HepG2 (cell line): ENCODE data around the gene GGTLC1. TPM values are rescaled to one million over a fixed set of nuclear protein-coding genes. Genes with fewer than 3 reads are reported as not detected.

Source experiments
- ATAC-seq: fragments of 200-7000 bp; cut with Tn5 transposase; 3 replicates; pipeline ENCODE4 v1.9.1; 2020; ENCODE audit warnings: mild to moderate bottlenecking, moderate library complexity
- BruUV-seq: library from RNA; stranded (reverse); fragments of 400-500 nt; replicated peaks from 2 replicates; lab custom pipeline; 2021; lab: Mats Ljungman, UMichigan
- CTCF ChIA-PET: fragments of 300-600 bp; formaldehyde crosslinking; extraction: SDS; loops from one replicate; lab custom pipeline; 2021; ENCODE audit warnings: low total read pairs, inconsistent platforms, low intra/inter-chr PET ratio; lab: Yijun Ruan, JAX
- POLR2A ChIA-PET: fragments of 350-600 bp; sonication (Branson Sonifier 250); formaldehyde crosslinking; loops from one replicate; lab custom pipeline; 2020; ENCODE audit warnings: antibody characterized with exemption, inconsistent platforms; lab: Yijun Ruan, JAX
- DNase-seq: peaks from one replicate; pipeline ENCODE4 v3.0.0-alpha.2; 2015; ENCODE audit warnings: low spot score
- FAIRE-seq: peaks from 3 replicates; lab custom pipeline; 2011; peaks lifted over from hg19 to GRCh38; lab: Jason Lieb, UNC
- H2AFZ ChIP-seq: one replicate; pipeline ENCODE4 v1.6.1; 2011; ENCODE audit warnings: low read length, inconsistent platforms
- H3K27ac ChIP-seq: fragments of 300-600 bp; 3 replicates; pipeline ENCODE4 v1.8.0; 2011; ENCODE audit warnings: mixed run types, mild to moderate bottlenecking, mixed read lengths, low read length, inconsistent platforms; ENCODE audit not compliant: insufficient read depth; ENCODE audit errors: extremely low read length
- H3K27me3 ChIP-seq, 2 experiments: fragments of 200-600 bp in 1 of 2; 2 replicates in 1 of 2; 3 replicates in 1 of 2; pipeline versions ENCODE4 v1.6.0 to v1.8.0; 2011; ENCODE audit warnings: low read length in 2 of 2, mild to moderate bottlenecking in 2 of 2, moderate library complexity in 2 of 2, inconsistent platforms in 1 of 2; ENCODE audit not compliant: insufficient read depth in 2 of 2, control insufficient read depth in 1 of 2
- H3K36me3 ChIP-seq, 2 experiments: fragments of 200-600 bp in 1 of 2; replicated peaks in 1 of 2; 2 replicates in 1 of 2; 3 replicates in 1 of 2; pipeline versions ENCODE4 v1.5.1 to v1.8.0; 2011; ENCODE audit warnings: low read length in 2 of 2, inconsistent platforms in 1 of 2; ENCODE audit not compliant: insufficient read depth in 2 of 2, control insufficient read depth in 1 of 2
- H3K4me1 ChIP-seq: 2 replicates; pipeline ENCODE4 v1.5.1; 2012; ENCODE audit warnings: low read length, inconsistent platforms; ENCODE audit not compliant: insufficient read depth
- H3K4me2 ChIP-seq: 2 replicates; pipeline ENCODE4 v1.6.0; 2011; ENCODE audit warnings: low read depth, low read length, inconsistent platforms
- H3K4me3 ChIP-seq, 3 experiments: fragments of 200-600 bp in 1 of 3; sonication (generic), shearing (Covaris generic) in 1 of 3; replicated peaks in 1 of 3; 2 replicates each; pipeline ENCODE4 v1.5.1; 2011 to 2016; ENCODE audit warnings: low read length in 3 of 3, inconsistent platforms in 2 of 3, low read depth in 2 of 3, mild to moderate bottlenecking in 2 of 3, control low read depth in 1 of 3, mixed read lengths in 1 of 3; ENCODE audit not compliant: insufficient read depth in 1 of 3
- H3K79me2 ChIP-seq: one replicate; pipeline ENCODE4 v1.6.1; 2011; ENCODE audit warnings: low read length, inconsistent platforms; ENCODE audit not compliant: insufficient read depth
- H3K9ac ChIP-seq: 2 replicates; pipeline ENCODE4 v1.6.0; 2011; ENCODE audit warnings: mild to moderate bottlenecking, low read depth, low read length, inconsistent platforms; ENCODE audit not compliant: insufficient read depth
- H3K9me3 ChIP-seq: 2 replicates; pipeline ENCODE4 v1.5.1; 2012; ENCODE audit warnings: mild to moderate bottlenecking, low read length
- H4K20me1 ChIP-seq: 2 replicates; pipeline ENCODE4 v1.6.0; 2011; ENCODE audit warnings: inconsistent platforms, mild to moderate bottlenecking, low read length, moderate library complexity; ENCODE audit not compliant: insufficient read depth
- AKAP8 ChIP-seq: sonication (generic); formaldehyde crosslinking; IDR thresholded peaks from 2 replicates; pipeline ENCODE4 v1.5.1; 2020; ENCODE audit warnings: mild to moderate bottlenecking, missing genetic modification reagents
- BCL6 ChIP-seq: IDR thresholded peaks from 2 replicates; pipeline ENCODE4 v1.6.1; 2016; ENCODE audit warnings: missing genetic modification reagents, missing compliant biosample characterization
- BORCS8-MEF2B ChIP-seq: sonication (generic); formaldehyde crosslinking; IDR thresholded peaks from 2 replicates; pipeline ENCODE4 v1.8.0; 2022; ENCODE audit warnings: mild to moderate bottlenecking, missing genetic modification reagents
- CEBPG ChIP-seq: IDR thresholded peaks from 2 replicates; pipeline ENCODE4 v1.6.1; 2016
- GATAD1 ChIP-seq: IDR thresholded peaks from 2 replicates; pipeline ENCODE4 v1.6.1; 2016; ENCODE audit warnings: missing genetic modification reagents, missing compliant biosample characterization
- MTF1 ChIP-seq: sonication (generic); formaldehyde crosslinking; IDR thresholded peaks from 2 replicates; pipeline ENCODE4 v1.5.0; 2020; ENCODE audit warnings: missing genetic modification reagents
- MXI1 ChIP-seq: IDR thresholded peaks from 3 replicates; pipeline ENCODE4 v1.6.1; 2012; ENCODE audit warnings: low read depth, low read length, inconsistent platforms, borderline replicate concordance
- ZBTB42 ChIP-seq: sonication (generic); formaldehyde crosslinking; IDR thresholded peaks from 2 replicates; pipeline ENCODE4 v1.5.0; 2020; ENCODE audit warnings: mild to moderate bottlenecking, missing genetic modification reagents
- ZFP90 ChIP-seq: sonication (generic); formaldehyde crosslinking; IDR thresholded peaks from 2 replicates; pipeline ENCODE4 v1.8.0; 2022; ENCODE audit warnings: missing genetic modification reagents, mild to moderate bottlenecking, inconsistent platforms, borderline replicate concordance
- ZNF431 ChIP-seq: sonication (generic); formaldehyde crosslinking; IDR thresholded peaks from 2 replicates; pipeline ENCODE4 v1.9.0; 2022; ENCODE audit warnings: missing genetic modification reagents, low read depth, mild to moderate bottlenecking, borderline replicate concordance
- ZNF543 ChIP-seq: sonication (generic); formaldehyde crosslinking; IDR thresholded peaks from 2 replicates; pipeline ENCODE4 v1.4.0; 2020; ENCODE audit warnings: mild to moderate bottlenecking, missing genetic modification reagents
- ZNF615 ChIP-seq: sonication (generic); formaldehyde crosslinking; IDR thresholded peaks from 2 replicates; pipeline ENCODE4 v1.5.0; 2020; ENCODE audit warnings: mild to moderate bottlenecking, missing genetic modification reagents, borderline replicate concordance
- ZNF652 ChIP-seq: IDR thresholded peaks from 2 replicates; pipeline ENCODE4 v1.6.1; 2016; ENCODE audit warnings: low read depth, borderline replicate concordance
- ZNF670 ChIP-seq: sonication (generic); formaldehyde crosslinking; IDR thresholded peaks from 2 replicates; pipeline ENCODE4 v1.8.0; 2022; ENCODE audit warnings: mild to moderate bottlenecking, missing genetic modification reagents, borderline replicate concordance
- WGBS: methylation state at CpG from one replicate; pipeline ENCODE4 v1.1.6; 2017; ENCODE audit warnings: low lambda C conversion rate; 5-methylcytosine and 5-hydroxymethylcytosine counted together
- in situ Hi-C: cut with HindIII; loops from 2 replicates; pipeline ENCODE4 v1.10.0; 2017; ENCODE audit warnings: low pct_unique_long_range_greater_than_20kb; ENCODE audit not compliant: extremely low pct_ligation_motif_present
- intact Hi-C: fragments of 100-400 bp; cut with micrococcal nuclease; formaldehyde crosslinking; loops from one replicate; pipeline ENCODE4 v1.10.0; 2022; ENCODE audit not compliant: unreplicated experiment
- polyA plus RNA-seq, 8 experiments: library from polyadenylated mRNA; depleted of rRNA in 3 of 8; stranded (reverse) in 7 of 8; unstranded in 1 of 8; fragments of >200 nt; fragmentation: Illumina TruSeq in 4 of 8; extraction: Trizol in 4 of 8; gene quantifications; 2 replicates each; pipeline versions ENCODE4 v1.2.1 to v1.2.3, GENCODE V29; 2011 to 2016; ENCODE audit warnings: low read depth in 4 of 8, missing spikeins in 1 of 8, mixed read lengths in 1 of 8; ENCODE audit not compliant: insufficient read depth in 1 of 8
- total RNA-seq, 5 experiments: library from RNA; depleted of rRNA; stranded (reverse); fragments of >200 nt; fragmentation: Illumina TruSeq; extraction: Trizol; gene quantifications; 2 replicates each; pipeline ENCODE4 v1.2.3, GENCODE V29; 2016; ENCODE audit warnings: low read depth in 1 of 5
- TF ChIP-seq, protein P1 (sequence below): sonication (generic); formaldehyde crosslinking; IDR thresholded peaks from 2 replicates; pipeline ENCODE4 v1.4.0; 2020; ENCODE audit warnings: missing genetic modification reagents
- TF ChIP-seq, protein P2 (sequence below), 2 experiments: sonication (generic) in 1 of 2; formaldehyde crosslinking in 1 of 2; IDR thresholded peaks; 2 replicates each; pipeline versions ENCODE4 v1.4.0 to v1.6.1; 2018 to 2020; ENCODE audit warnings: missing genetic modification reagents in 2 of 2, borderline replicate concordance in 1 of 2, low read depth in 1 of 2, mild to moderate bottlenecking in 1 of 2, missing biosample characterization in 1 of 2

GGTLC1 gene
- total and polyA plus RNA-seq, 2 of the 13 experiments (the other 11 are each of a cell fraction or from before 2014, with no cell fraction given): not detected

- TF ChIP-seq, protein P1, sequence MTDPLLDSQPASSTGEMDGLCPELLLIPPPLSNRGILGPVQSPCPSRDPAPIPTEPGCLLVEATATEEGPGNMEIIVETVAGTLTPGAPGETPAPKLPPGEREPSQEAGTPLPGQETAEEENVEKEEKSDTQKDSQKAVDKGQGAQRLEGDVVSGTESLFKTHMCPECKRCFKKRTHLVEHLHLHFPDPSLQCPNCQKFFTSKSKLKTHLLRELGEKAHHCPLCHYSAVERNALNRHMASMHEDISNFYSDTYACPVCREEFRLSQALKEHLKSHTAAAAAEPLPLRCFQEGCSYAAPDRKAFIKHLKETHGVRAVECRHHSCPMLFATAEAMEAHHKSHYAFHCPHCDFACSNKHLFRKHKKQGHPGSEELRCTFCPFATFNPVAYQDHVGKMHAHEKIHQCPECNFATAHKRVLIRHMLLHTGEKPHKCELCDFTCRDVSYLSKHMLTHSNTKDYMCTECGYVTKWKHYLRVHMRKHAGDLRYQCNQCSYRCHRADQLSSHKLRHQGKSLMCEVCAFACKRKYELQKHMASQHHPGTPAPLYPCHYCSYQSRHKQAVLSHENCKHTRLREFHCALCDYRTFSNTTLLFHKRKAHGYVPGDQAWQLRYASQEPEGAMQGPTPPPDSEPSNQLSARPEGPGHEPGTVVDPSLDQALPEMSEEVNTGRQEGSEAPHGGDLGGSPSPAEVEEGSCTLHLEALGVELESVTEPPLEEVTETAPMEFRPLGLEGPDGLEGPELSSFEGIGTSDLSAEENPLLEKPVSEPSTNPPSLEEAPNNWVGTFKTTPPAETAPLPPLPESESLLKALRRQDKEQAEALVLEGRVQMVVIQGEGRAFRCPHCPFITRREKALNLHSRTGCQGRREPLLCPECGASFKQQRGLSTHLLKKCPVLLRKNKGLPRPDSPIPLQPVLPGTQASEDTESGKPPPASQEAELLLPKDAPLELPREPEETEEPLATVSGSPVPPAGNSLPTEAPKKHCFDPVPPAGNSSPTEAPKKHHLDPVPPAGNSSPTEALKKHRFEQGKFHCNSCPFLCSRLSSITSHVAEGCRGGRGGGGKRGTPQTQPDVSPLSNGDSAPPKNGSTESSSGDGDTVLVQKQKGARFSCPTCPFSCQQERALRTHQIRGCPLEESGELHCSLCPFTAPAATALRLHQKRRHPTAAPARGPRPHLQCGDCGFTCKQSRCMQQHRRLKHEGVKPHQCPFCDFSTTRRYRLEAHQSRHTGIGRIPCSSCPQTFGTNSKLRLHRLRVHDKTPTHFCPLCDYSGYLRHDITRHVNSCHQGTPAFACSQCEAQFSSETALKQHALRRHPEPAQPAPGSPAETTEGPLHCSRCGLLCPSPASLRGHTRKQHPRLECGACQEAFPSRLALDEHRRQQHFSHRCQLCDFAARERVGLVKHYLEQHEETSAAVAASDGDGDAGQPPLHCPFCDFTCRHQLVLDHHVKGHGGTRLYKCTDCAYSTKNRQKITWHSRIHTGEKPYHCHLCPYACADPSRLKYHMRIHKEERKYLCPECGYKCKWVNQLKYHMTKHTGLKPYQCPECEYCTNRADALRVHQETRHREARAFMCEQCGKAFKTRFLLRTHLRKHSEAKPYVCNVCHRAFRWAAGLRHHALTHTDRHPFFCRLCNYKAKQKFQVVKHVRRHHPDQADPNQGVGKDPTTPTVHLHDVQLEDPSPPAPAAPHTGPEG (CRISPR knock-in tag): no peak
- no peak for TF ChIP-seq GATAD1 (CRISPR knock-in tag)
- TF ChIP-seq ZNF431 (CRISPR knock-in tag): no peak
- no peak for TF ChIP-seq ZNF670 (CRISPR knock-in tag)
- TF ChIP-seq MXI1: no peak
- TF ChIP-seq, all 625 proteins: peak for 48
These were observed 46.2 kb upstream of the GGTLC1 start (continued) for GRCh38 chr20:24034820-24035219.

- intact Hi-C loops: no loop called here
- DNase-seq (no peak), FAIRE-seq (no peak), ATAC-seq (no peak)
- Histone ChIP-seq H4K20me1 (no peaks in the 10 kb centered on the region), H3K79me2 (no peaks in the 10 kb centered on the region), H3K9me3 (no peaks in the 10 kb centered on the region), H2AFZ (no peak overlapping the region), H3K9ac (no peak overlapping the region), H3K36me3 (no peaks in the 10 kb centered on the region), H3K4me2 (no peak overlapping the region), H3K27me3 (no peaks in the 10 kb centered on the region), H3K27ac (no peak overlapping the region), H3K4me3 (no peak overlapping the region), H3K4me1 (peaks cover 10% of the 10 kb centered on the region)
- in situ Hi-C loops: no loop called here
- 44% methylated on average over 3 of the region's 3 CpGs for WGBS
- no TSS peak for BruUV-seq
- ChIA-PET POLR2A (no interaction called here), CTCF (no interaction called here)
- TF ChIP-seq ZBTB42 (CRISPR knock-in tag) (no peak), ZNF615 (CRISPR knock-in tag) (no peak), ZNF543 (CRISPR knock-in tag) (no peak), MTF1 (CRISPR knock-in tag) (no peak), BORCS8-MEF2B (no peak), BCL6 (CRISPR knock-in tag) (no peak), CEBPG (CRISPR knock-in tag) (no peak), ZNF652 (no peak), AKAP8 (CRISPR knock-in tag) (no peak), ZFP90 (CRISPR knock-in tag) (no peak)
- TF ChIP-seq, protein P2, sequence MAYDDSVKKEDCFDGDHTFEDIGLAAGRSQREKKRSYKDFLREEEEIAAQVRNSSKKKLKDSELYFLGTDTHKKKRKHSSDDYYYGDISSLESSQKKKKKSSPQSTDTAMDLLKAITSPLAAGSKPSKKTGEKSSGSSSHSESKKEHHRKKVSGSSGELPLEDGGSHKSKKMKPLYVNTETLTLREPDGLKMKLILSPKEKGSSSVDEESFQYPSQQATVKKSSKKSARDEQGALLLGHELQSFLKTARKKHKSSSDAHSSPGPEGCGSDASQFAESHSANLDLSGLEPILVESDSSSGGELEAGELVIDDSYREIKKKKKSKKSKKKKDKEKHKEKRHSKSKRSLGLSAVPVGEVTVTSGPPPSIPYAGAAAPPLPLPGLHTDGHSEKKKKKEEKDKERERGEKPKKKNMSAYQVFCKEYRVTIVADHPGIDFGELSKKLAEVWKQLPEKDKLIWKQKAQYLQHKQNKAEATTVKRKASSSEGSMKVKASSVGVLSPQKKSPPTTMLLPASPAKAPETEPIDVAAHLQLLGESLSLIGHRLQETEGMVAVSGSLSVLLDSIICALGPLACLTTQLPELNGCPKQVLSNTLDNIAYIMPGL (CRISPR knock-in tag; IDR thresholded peaks at IDR 0.05; ENCODE audit: borderline replicate concordance in 1 of 2, low read depth in 1 of 2): no peak
These were observed 45.0 kb upstream of the GGTLC1 start for GRCh38 chr20:24033565-24033964.
